Suppressor macrophage treated with lipopolysaccharide for 4 hours (primary cell): Measurements from ENCODE around the gene NXNL1.
"Not testable (repeated sequence)": the region's sequence is repeated elsewhere in the genome, so short reads cannot be mapped to it uniquely, and the experiment has no call there.

ENCODE experiments used
- DNase-seq: peaks from one replicate; pipeline ENCODE4 v3.0.0-alpha.2; 2020

Gene NXNL1, protein sequence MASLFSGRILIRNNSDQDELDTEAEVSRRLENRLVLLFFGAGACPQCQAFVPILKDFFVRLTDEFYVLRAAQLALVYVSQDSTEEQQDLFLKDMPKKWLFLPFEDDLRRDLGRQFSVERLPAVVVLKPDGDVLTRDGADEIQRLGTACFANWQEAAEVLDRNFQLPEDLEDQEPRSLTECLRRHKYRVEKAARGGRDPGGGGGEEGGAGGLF

GRCh38 chr19:17460372-17461230 lies at the start of gene NXNL1:
Gene NXNL1, minus strand, starts transcription at chr19:17460926. Its CDS starts 57 bp downstream, at chr19:17460869.
- DNase-seq = no peak

DNA sequence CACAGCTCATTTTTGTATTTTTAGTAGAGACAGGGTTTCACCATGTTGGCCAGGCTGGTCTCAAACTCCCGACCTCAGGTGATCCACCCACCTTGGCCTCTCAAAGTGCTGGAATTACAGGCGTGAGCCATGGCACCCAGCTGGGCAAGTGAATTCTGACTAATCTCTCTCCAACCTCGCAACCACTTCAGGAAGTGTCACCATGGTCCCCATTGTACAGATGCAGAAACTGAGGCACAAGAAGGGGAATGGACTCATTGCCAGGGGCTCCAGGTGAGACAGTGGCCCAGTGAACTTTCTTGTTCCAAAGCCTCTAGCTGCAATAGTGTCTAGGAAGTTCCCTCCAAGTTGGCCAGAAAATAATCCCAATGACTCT lies 47.8 kb upstream of the NXNL1 start:
- DNase-seq = not testable (repeated sequence)

GRCh38 chr19:17506745-17507144 lies 46.0 kb upstream of the NXNL1 start:
- DNase-seq = no peak

GRCh38 chr19:17505223-17505622 lies 44.5 kb upstream of the NXNL1 start:
- no peak for DNase-seq

- no peak for DNase-seq
Measured at GRCh38 chr19:17504456-17504855, 43.7 kb upstream of the NXNL1 start.

DNA sequence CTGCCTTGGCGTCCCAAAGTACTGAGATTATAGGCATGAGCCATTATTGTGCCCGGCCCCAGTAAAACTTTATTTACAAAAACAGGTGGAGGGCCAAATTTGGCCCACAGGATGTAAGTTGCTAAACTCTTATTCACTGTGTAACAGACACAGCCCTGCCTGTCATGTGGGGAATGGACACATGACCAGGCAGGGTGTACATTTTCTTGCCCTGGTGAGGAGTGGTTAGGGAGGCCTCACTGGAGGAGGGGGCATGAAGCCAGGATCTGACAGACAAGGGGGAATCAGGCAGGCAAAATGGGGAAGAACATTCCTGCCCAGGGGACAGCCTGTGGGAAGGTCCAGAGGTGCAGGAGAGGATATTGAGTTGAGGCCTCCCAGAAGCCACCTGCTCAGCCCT lies 43.3 kb upstream of the NXNL1 start:
- no peak for DNase-seq

GRCh38 chr19:17503240-17503639 lies 42.5 kb upstream of the NXNL1 start:
- DNase-seq = no peak

DNA sequence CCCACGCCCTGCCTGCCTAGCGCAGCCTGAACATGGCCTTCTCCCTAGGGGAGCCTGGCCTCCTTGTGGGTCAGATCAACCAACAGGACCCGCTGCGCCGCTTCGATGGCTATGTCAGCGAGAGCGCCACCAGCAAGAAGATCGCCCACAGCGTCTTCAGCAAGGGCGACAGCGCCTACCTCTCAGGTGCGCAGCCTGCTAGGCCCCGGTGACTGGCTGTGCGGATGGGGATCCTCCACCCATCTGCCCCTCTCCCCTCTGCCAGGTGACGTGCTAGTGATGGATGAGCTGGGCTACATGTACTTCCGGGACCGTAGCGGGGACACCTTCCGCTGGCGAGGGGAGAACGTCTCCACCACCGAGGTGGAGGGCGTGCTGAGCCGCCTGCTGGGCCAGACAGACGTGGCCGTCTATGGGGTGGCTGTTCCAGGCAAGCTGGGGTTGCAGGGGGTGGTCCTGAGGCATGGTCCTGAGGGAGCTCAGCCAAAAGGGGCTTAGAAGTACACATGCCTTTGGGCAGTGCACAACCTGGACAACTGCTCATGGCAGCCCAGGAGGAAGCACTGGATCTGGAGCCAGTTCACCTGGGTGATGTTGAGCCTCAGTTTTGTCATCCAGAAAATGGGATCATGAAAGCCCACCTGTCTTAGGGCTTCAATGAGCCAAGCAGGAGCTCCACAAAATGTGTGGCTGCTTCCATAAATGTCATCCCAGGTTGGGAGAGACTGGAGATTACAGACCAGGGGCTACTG lies 39.9 kb upstream of the NXNL1 start:
- no peak for DNase-seq

DNA sequence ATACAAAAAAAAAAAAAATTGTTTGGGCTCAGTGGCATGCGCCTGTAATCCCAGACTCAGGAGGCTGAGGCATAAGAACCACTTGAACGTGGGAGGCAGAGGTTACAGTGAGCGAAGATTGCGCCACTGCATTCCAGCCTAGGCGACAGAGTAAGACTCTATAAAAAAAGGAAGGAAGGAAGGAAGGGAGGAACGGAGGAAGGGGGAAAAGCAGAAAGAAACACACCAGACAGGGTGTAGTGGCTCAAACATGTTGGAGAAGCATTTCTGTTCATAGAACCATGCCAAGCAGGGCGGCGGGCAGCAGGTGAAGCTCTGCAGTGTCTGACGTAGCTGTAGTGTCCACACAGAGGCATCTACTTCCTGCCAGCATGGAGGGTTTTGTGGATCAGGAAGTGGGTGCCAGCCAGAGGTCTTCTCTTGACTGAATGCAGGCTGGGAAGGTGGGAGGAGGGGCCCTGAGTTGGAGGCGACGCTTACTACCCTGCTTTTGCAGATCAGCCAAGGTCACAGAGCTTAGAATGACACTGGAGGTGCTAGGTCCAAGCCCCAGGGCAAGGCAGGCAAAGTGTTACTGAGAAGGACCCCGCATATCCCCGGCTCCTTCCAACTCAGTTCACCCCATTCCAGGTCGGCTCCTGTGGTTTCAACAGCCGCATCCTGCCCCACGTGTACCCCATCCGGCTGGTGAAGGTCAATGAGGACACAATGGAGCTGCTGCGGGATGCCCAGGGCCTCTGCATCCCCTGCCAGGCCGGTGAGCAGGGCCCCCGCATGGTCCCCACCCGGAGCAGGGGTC lies 39.1 kb upstream of the NXNL1 start:
- peak; percentile 77 for DNase-seq

DNA sequence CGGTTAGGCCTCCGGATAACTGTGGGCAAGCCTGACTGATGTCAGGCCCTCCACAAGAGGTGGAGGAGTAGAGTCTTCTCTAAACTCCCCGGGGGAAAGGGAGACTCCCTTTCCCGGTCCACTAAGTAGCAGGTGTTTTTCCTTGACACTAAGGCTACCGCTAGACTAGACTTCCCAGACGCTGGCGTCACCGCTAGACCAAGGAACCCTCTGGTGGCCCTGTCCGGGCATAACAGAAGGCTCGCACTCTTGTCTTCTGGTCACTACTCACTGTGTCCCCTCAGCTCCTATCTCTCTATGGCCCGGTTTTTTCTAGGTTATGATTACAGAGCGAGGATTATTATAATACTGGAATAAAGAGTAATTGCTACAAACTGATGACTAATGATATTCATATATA lies 38.3 kb upstream of the NXNL1 start:
- DNase-seq = not testable (repeated sequence)

DNA sequence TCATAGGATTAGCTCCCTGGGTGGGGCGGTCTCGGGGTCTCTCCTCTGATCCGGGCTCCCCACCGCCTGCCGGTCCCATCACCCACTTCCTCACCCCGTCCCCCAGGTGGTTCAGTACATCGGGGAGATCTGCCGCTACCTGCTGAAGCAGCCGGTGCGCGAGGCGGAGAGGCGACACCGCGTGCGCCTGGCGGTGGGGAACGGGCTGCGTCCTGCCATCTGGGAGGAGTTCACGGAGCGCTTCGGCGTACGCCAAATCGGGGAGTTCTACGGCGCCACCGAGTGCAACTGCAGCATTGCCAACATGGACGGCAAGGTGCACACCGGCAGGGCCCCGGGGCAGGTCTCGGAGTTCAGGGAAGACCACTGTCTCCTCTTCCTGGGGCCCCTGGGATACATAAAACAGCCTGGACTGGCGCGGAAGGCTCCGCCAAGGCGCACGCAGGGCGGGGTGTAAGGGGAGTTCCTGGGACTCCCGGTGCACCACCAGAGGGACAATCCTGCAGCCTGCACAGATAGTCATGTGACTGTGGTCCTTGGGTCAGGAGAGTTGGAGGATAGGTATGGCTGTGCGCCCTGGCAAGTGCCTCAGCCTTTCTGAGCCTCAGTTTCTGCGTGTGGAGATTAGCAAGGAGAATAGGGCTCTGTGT lies 36.5 kb upstream of the NXNL1 start:
- DNase-seq = no peak

GRCh38 chr19:17496337-17496997 lies 35.7 kb upstream of the NXNL1 start:
- DNase-seq = peak; percentile 80

DNA sequence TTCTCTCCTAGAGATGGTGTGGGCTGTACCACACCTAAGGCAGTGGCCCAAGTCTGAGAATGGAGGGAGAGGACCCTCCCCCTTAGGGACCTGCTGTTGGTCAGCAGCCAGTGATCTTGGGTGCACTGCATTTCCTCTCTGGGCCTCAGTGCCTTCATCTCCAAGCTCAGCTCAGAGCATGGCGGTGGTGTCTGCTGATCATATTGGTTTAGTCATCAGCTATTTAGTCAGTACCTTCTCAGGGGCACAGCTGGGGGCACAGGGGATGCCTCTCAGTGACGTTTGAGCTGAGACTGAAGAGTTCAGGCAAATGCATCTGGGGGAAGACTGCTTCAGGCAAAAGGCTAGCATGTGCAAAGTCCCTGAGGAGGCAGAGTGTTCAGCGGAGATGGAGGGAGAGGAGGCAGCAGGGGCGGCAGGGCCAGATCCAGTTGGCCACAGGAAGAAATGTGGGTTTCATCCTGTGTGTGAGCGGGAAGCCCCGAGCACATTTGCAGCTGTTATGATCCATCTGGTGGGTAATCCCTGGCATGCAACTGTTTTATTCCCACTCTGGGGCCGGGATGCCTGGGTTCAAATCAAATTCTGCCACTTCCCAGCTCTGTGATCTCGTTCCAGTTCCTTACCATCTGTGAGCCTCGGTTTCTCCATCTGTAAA lies 35.0 kb upstream of the NXNL1 start:
- no peak for DNase-seq

DNA sequence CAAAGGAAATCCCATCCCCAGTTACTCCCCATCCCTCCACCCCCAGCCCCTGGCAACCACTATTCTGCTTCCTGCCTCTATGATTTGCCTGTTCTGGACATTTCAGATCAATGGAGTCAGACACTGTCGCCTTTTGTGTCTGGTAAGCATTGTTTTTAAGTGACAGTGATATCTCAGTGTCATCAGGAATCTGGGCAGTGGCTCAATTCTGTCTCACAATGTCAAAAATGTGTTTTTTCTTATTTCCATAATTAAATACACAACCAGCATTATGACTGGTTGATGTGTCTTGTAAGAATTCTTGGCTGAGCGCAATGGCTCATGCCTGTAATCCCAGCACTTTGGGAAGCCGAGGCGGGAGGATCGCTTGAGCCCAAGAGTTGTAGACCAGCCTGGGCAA lies 30.6 kb upstream of the NXNL1 start:
- no peak for DNase-seq

DNA sequence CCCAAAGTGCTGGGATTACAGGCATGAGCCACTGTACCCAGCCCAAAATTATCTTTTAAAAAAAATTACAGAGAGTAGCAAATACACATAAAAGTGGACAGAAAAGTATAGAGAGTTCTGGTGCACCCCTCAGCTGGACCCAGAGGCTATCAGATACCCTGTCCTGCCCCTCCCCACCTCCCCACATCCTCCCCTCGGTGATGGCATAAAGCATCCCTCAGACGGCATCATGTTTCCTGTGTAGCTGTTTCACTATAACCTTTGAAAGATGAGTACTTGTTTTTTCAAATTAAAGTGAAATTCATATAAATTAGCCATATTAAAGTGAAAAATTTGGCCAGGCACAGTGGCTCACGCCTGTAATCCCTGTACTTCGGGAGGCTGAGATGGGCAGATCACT lies 29.7 kb upstream of the NXNL1 start:
- DNase-seq = no peak

- DNase-seq = no peak
Measured at GRCh38 chr19:17489392-17490030, 28.8 kb upstream of the NXNL1 start.

DNA sequence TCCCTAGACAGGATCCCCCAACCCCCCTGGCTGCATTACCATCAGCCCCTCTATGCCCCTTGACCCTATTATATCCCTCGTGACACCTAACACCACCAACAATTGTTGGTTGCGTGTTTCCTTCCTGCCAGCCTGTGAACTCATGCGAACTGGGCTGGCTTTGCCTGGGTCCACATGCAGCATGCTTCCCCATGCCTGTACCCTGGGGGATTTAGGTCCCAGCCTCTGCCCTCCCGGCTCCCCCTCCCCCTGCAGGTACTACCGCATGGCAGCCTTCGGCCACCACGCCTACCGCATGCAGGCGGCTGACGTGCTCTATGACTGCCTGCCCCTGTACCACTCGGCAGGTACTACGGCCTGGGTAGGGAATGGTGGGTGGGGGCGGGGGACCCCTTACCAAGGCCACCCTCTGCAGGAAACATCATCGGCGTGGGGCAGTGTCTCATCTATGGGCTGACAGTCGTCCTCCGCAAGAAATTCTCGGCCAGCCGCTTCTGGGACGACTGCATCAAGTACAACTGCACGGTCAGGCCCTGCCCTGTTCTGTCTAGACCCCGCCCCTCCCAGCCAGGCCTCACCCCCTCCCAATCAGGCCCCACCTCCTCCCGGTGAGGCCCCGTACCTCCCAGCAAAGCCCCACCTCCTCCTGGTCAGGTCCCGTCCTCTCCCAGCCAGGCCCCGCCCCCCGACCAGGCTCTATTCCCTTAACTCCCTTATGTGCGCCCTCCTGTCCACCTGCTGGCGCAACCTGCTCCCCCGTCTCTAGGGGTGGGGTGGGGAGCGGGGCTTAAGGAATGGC lies 28.1 kb upstream of the NXNL1 start:
- DNase-seq = no peak

- DNase-seq = no peak
Measured at GRCh38 chr19:17487284-17488121, 26.8 kb upstream of the NXNL1 start.
